Parathyroid adenoma (tissue), 2 donors: ENCODE measurements around the gene CTBS.

Source experiments
- H2AFZ ChIP-seq: fragments of 300-600 bp; sonication (generic); one replicate; pipeline ENCODE4 v1.7.0; 2017; ENCODE audit warnings: antibody characterized with exemption, mild to moderate bottlenecking
- H3K27ac ChIP-seq: fragments of 300-600 bp; sonication (generic); one replicate; pipeline ENCODE4 v1.7.0; 2017
- H3K27me3 ChIP-seq: fragments of 300-600 bp; sonication (generic); one replicate; pipeline ENCODE4 v1.7.0; 2017; ENCODE audit warnings: low read length; ENCODE audit not compliant: control insufficient read depth, insufficient read depth
- H3K36me3 ChIP-seq: fragments of 300-600 bp; sonication (generic); one replicate; pipeline ENCODE4 v1.7.0; 2017; ENCODE audit warnings: low read length; ENCODE audit not compliant: control insufficient read depth, insufficient read depth
- H3K4me1 ChIP-seq: fragments of 300-600 bp; sonication (generic); one replicate; pipeline ENCODE4 v1.7.0; 2017; ENCODE audit warnings: control low read depth
- H3K4me2 ChIP-seq: fragments of 300-600 bp; sonication (generic); one replicate; pipeline ENCODE4 v1.7.0; 2017; ENCODE audit warnings: low read length
- H3K4me3 ChIP-seq: fragments of 300-600 bp; sonication (generic); one replicate; pipeline ENCODE4 v1.7.0; 2017; ENCODE audit warnings: low read depth, low read length
- H3K79me2 ChIP-seq: fragments of 300-600 bp; sonication (generic); one replicate; pipeline ENCODE4 v1.7.0; 2017; ENCODE audit warnings: control low read depth
- H3K9ac ChIP-seq: fragments of 300-600 bp; sonication (generic); one replicate; pipeline ENCODE4 v1.7.0; 2017; ENCODE audit warnings: mild to moderate bottlenecking
- H3K9me3 ChIP-seq: fragments of 300-600 bp; sonication (generic); one replicate; pipeline ENCODE4 v1.7.0; 2017; ENCODE audit warnings: low read length; ENCODE audit not compliant: control insufficient read depth
- CTCF ChIP-seq: fragments of 300-600 bp; sonication (generic); IDR thresholded peaks from one replicate; pipeline ENCODE4 v1.7.0; 2017; ENCODE audit warnings: antibody characterized with exemption, mild to moderate bottlenecking
- donor health status: primary hyperparathyroidism.

CTBS gene

GRCh38 chr1:84587099-84587498 is 12.9 kb upstream of the CTBS start:
- no peak overlapping the region for H2AFZ ChIP-seq
- H3K9ac ChIP-seq, result no peak overlapping the region
- H3K27ac ChIP-seq, result no peak overlapping the region
- no peak overlapping the region for H3K4me2 ChIP-seq
- no peaks in the 10 kb centered on the region for H3K9me3 ChIP-seq
- H3K27me3 ChIP-seq, result no peaks in the 10 kb centered on the region
- H3K4me1 ChIP-seq, result no peaks in the 10 kb centered on the region
- H3K79me2 ChIP-seq, result no peaks in the 10 kb centered on the region
- no peak for TF ChIP-seq CTCF
- H3K4me3 ChIP-seq, result no peak overlapping the region
- H3K36me3 ChIP-seq, result no peaks in the 10 kb centered on the region

- Histone ChIP-seq H3K27ac (no peak overlapping the region), H3K4me1 (no peaks in the 10 kb centered on the region), H3K36me3 (no peaks in the 10 kb centered on the region), H2AFZ (no peak overlapping the region), H3K9ac (no peak overlapping the region), H3K27me3 (no peaks in the 10 kb centered on the region), H3K79me2 (no peaks in the 10 kb centered on the region), H3K9me3 (no peaks in the 10 kb centered on the region), H3K4me3 (no peak overlapping the region), H3K4me2 (no peak overlapping the region)
- no peak for TF ChIP-seq CTCF
Observed at GRCh38 chr1:84585803-84586202, 11.6 kb upstream of the CTBS start.

DNA sequence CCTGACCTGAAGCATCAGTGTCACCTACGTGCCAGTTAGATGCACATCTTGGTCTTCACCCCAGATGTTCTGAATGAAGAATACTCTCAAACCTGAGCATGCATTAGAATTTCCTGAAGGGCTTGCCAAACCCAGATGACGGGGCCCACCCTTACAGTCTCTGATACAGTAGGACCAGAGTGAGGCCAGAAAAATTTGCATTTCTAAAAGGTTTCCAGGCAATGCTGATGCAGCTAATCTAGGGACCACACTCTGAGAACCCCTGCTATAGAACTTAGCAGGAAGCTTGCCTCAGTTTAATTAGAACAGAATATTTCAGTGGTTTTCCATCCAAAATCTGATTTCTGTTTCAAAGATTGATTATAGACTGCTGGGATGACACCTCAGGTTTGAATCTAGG is 9.9 kb upstream of the CTBS start:
- Histone ChIP-seq H3K27me3 (no peaks in the 10 kb centered on the region), H3K9ac (no peak overlapping the region), H3K27ac (no peak overlapping the region), H3K4me2 (no peak overlapping the region), H3K9me3 (no peaks in the 10 kb centered on the region), H3K36me3 (no peaks in the 10 kb centered on the region), H3K79me2 (no peaks in the 10 kb centered on the region), H3K4me3 (no peak overlapping the region), H2AFZ (no peak overlapping the region), H3K4me1 (no peaks in the 10 kb centered on the region)
- TF ChIP-seq CTCF, result no peak

GRCh38 chr1:84583648-84584047 is 9.4 kb upstream of the CTBS start:
- no peaks in the 10 kb centered on the region for H3K9me3 ChIP-seq
- H3K9ac ChIP-seq, result no peak overlapping the region
- no peaks in the 10 kb centered on the region for H3K27me3 ChIP-seq
- H2AFZ ChIP-seq, result no peak overlapping the region
- no peak overlapping the region for H3K4me2 ChIP-seq
- no peaks in the 10 kb centered on the region for H3K36me3 ChIP-seq
- no peak overlapping the region for H3K27ac ChIP-seq
- no peak for TF ChIP-seq CTCF
- no peaks in the 10 kb centered on the region for H3K79me2 ChIP-seq
- no peaks in the 10 kb centered on the region for H3K4me1 ChIP-seq
- H3K4me3 ChIP-seq, result no peak overlapping the region

- no peaks in the 10 kb centered on the region for H3K36me3 ChIP-seq
- no peaks in the 10 kb centered on the region for H3K9me3 ChIP-seq
- H3K4me3 ChIP-seq, result no peak overlapping the region
- no peaks in the 10 kb centered on the region for H3K27me3 ChIP-seq
- no peak overlapping the region for H3K9ac ChIP-seq
- TF ChIP-seq CTCF, result no peak
- H3K4me2 ChIP-seq, result no peak overlapping the region
- H2AFZ ChIP-seq, result no peak overlapping the region
- no peak overlapping the region for H3K27ac ChIP-seq
- no peaks in the 10 kb centered on the region for H3K4me1 ChIP-seq
- H3K79me2 ChIP-seq, result no peaks in the 10 kb centered on the region
Observed at GRCh38 chr1:84582802-84583587, 8.8 kb upstream of the CTBS start.
